ENCODE measurements around the gene GRIN3A. TPM values are rescaled to one million over a fixed set of nuclear protein-coding genes. Genes with fewer than 3 reads are reported as not detected.

The GRIN3A gene
- total RNA-seq, 1 donor from 2014 or later = not detected

GRCh38 chr9:101629636-101630035, 108.8 kb downstream of the GRIN3A start:
- H4K20me1 ChIP-seq (ENCODE audit: low read depth) = no peaks in the 10 kb centered on the region
- H3F3A ChIP-seq (ENCODE audit: low read depth) = no peaks in the 10 kb centered on the region
- H3K79me2 ChIP-seq (ENCODE audit: low read depth) = no peaks in the 10 kb centered on the region
- no peak overlapping the region for H3K4me3 Mint-ChIP-seq
- no peak overlapping the region for H3K9ac ChIP-seq
- no peak overlapping the region for H2AFZ ChIP-seq (replicated peaks)
- H3K36me3 Mint-ChIP-seq = no peaks in the 10 kb centered on the region
- H3K27ac Mint-ChIP-seq = no peak overlapping the region
- TF ChIP-seq EZH2phosphoT487 (IDR thresholded peaks at IDR 0.05) (no peak), EZH2 (IDR thresholded peaks at IDR 0.05) (no peak), CTCF (IDR thresholded peaks at IDR 0.05) (no peak)
- no peak overlapping the region for H3K4me2 ChIP-seq
- H3K4me3 ChIP-seq = no peak overlapping the region
- no peak overlapping the region for H3K27ac ChIP-seq
- no peaks in the 10 kb centered on the region for H3K9me3 Mint-ChIP-seq
- H3K27me3 ChIP-seq = no peaks in the 10 kb centered on the region
- H3K4me1 Mint-ChIP-seq = peaks cover 4% of the 10 kb centered on the region
- DNase-seq (ENCODE audit: low spot score) = no peak
- no peaks in the 10 kb centered on the region for H3K9me3 ChIP-seq (ENCODE audit: low read depth)
- no peaks in the 10 kb centered on the region for H3K27me3 Mint-ChIP-seq (ENCODE audit: insufficient read depth, low read depth)
- H3K36me3 ChIP-seq = no peaks in the 10 kb centered on the region
- H3K4me1 ChIP-seq = no peaks in the 10 kb centered on the region

- H3K9ac ChIP-seq = no peak overlapping the region
- H3K9me3 ChIP-seq (ENCODE audit: low read depth) = no peaks in the 10 kb centered on the region
- H3K4me2 ChIP-seq = no peak overlapping the region
- Mint-ChIP-seq H3K4me3 (no peak overlapping the region), H3K9me3 (no peaks in the 10 kb centered on the region), H3K36me3 (no peaks in the 10 kb centered on the region), H3K4me1 (peaks cover 4% of the 10 kb centered on the region), H3K27ac (no peak overlapping the region), H3K27me3 (ENCODE audit: insufficient read depth, low read depth) (no peaks in the 10 kb centered on the region)
- TF ChIP-seq EZH2 (IDR thresholded peaks at IDR 0.05) (no peak), CTCF (IDR thresholded peaks at IDR 0.05) (no peak), EZH2phosphoT487 (IDR thresholded peaks at IDR 0.05) (no peak)
- H3K4me3 ChIP-seq = no peak overlapping the region
- H3K36me3 ChIP-seq = no peaks in the 10 kb centered on the region
- no peaks in the 10 kb centered on the region for H3K27me3 ChIP-seq
- H3K4me1 ChIP-seq = no peaks in the 10 kb centered on the region
- no peaks in the 10 kb centered on the region for H3K79me2 ChIP-seq (ENCODE audit: low read depth)
- H3K27ac ChIP-seq = no peak overlapping the region
- H2AFZ ChIP-seq (replicated peaks) = no peak overlapping the region
- no peak for DNase-seq (ENCODE audit: low spot score)
- H3F3A ChIP-seq (ENCODE audit: low read depth) = no peaks in the 10 kb centered on the region
- no peaks in the 10 kb centered on the region for H4K20me1 ChIP-seq (ENCODE audit: low read depth)
These were observed 110.3 kb downstream of the GRIN3A start for GRCh38 chr9:101628173-101628572.

GRCh38 chr9:101626295-101626694, 112.2 kb downstream of the GRIN3A start:
- H3K27me3 Mint-ChIP-seq (ENCODE audit: insufficient read depth, low read depth) = no peaks in the 10 kb centered on the region
- Histone ChIP-seq H3K36me3 (no peaks in the 10 kb centered on the region), H3K79me2 (ENCODE audit: low read depth) (no peaks in the 10 kb centered on the region), H3K9me3 (ENCODE audit: low read depth) (no peaks in the 10 kb centered on the region), H2AFZ (replicated peaks) (no peak overlapping the region), H3K4me2 (no peak overlapping the region), H3K4me1 (no peaks in the 10 kb centered on the region), H3K27me3 (no peaks in the 10 kb centered on the region), H3K27ac (no peak overlapping the region), H3K9ac (no peak overlapping the region), H3K4me3 (no peak overlapping the region), H4K20me1 (ENCODE audit: low read depth) (no peaks in the 10 kb centered on the region), H3F3A (ENCODE audit: low read depth) (no peaks in the 10 kb centered on the region)
- H3K9me3 Mint-ChIP-seq = no peaks in the 10 kb centered on the region
- H3K27ac Mint-ChIP-seq = no peak overlapping the region
- DNase-seq (ENCODE audit: low spot score) = no peak
- H3K36me3 Mint-ChIP-seq = no peaks in the 10 kb centered on the region
- no peak overlapping the region for H3K4me3 Mint-ChIP-seq
- TF ChIP-seq CTCF (IDR thresholded peaks at IDR 0.05) = no peak
- no peak for TF ChIP-seq EZH2 (IDR thresholded peaks at IDR 0.05)
- no peak for TF ChIP-seq EZH2phosphoT487 (IDR thresholded peaks at IDR 0.05)
- H3K4me1 Mint-ChIP-seq = no peaks in the 10 kb centered on the region
